Measurements from ENCODE around the gene ASB16.
"Not testable (repeated sequence)": the region's sequence is repeated elsewhere in the genome, so short reads cannot be mapped to it uniquely, and the experiment has no call there.

The ASB16 gene, protein sequence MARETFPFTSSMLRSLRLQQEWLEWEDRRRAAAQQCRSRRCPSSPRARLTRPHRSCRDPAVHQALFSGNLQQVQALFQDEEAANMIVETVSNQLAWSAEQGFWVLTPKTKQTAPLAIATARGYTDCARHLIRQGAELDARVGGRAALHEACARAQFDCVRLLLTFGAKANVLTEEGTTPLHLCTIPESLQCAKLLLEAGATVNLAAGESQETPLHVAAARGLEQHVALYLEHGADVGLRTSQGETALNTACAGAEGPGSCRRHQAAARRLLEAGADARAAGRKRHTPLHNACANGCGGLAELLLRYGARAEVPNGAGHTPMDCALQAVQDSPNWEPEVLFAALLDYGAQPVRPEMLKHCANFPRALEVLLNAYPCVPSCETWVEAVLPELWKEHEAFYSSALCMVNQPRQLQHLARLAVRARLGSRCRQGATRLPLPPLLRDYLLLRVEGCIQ

DNA sequence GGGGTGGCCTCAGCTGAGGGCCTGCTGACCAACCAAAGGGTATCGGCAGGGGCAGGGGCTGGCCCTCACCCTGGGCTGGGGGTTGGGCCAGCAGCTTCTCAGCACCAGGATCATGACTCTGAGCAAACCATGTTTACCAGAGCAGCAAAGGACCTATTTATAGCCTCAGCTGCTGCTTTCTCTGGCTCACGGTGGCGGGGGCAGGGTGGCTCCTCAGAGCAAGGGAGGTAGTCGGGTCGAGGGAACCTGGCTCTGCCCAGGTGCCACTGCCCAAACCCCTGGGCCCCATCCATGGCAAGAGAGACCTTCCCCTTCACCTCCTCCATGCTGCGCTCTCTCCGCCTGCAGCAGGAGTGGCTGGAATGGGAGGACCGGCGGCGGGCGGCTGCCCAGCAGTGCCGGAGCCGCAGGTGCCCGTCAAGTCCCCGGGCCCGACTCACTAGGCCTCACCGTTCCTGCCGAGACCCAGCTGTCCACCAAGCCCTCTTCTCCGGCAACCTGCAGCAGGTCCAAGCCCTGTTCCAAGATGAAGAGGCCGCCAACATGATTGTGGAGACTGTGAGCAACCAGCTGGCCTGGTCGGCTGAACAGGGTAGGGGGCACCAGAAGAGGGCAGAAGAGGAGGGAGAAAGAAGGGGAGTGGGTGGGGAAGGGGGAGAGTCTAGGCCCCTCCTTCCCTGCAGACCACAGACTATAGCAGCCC lies at the start of gene ASB16:
Gene ASB16, plus strand, starts transcription at position 206 of the 703 bp plus-strand sequence. Its CDS starts 86 bp downstream, at position 292.
- Histone ChIP-seq H3K9ac (ENCODE audit: low read length) (peak within 1 kb of the TSS; percentile 11), H3K36me3 (ENCODE audit: control insufficient read depth, insufficient read depth, low read length, severe bottlenecking) (no peaks in the 10 kb centered on the region), H3K9me3 (ENCODE audit: control insufficient read depth, low read length) (no peaks in the 10 kb centered on the region), H3K4me1 (ENCODE audit: control insufficient read depth, insufficient read depth, low read length) (peaks cover 12% of the 10 kb centered on the region), H3K4me3 (ENCODE audit: low read length) (peak within 1 kb of the TSS; percentile 8), H3K27me3 (replicated peaks; ENCODE audit: control insufficient read depth, insufficient read depth, low read length) (no peaks in the 10 kb centered on the region)
- peak; percentile 34 for DNase-seq (ENCODE audit: low read depth)

DNA sequence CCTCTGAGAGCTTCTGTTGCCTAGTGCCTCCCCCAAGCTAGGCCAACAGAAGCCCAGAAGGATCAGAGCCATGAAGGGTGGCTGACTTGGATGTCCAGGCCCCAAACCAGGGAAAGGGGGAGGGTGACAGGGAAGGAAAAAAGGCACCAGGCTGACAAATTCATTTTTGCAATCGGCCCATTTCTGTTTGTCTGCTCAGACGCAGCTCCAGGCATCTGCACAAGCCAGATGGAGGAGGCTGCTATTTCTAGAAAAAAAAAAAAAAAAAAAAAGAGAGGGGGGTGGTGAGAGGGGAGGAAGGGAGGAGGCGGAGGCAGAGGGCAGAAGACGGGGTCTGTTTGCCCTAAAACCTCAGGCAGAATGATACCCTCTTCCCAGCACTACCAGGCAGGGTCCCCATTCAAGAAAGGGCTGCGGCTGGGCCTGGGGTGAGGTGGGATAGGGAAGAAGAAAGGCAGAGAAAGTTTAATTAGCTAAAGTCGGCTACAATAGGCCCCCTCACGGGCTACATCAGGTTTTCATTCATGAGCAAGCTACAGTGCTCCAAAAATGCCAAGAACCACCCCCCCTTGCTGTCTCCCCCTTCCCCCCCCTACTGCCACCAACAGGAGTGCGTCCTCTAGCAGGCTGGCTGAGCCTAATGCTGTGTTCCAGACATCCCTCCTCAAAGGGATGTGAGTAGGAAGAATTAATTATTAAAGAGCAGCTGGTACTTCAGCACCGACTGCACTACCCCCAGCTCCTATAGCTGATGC lies 49.5 kb upstream of the ASB16 start:
- Histone ChIP-seq H3K36me3 (ENCODE audit: control insufficient read depth, insufficient read depth, low read length, severe bottlenecking) (peaks cover 10% of the 10 kb centered on the region), H3K4me3 (ENCODE audit: low read length) (peak overlapping the region; percentile 82), H3K4me1 (ENCODE audit: control insufficient read depth, insufficient read depth, low read length) (peaks cover 18% of the 10 kb centered on the region), H3K9me3 (ENCODE audit: control insufficient read depth, low read length) (no peaks in the 10 kb centered on the region), H3K27me3 (replicated peaks; ENCODE audit: control insufficient read depth, insufficient read depth, low read length) (no peaks in the 10 kb centered on the region), H3K9ac (ENCODE audit: low read length) (no peak overlapping the region)
- no peak for DNase-seq (ENCODE audit: low read depth)

DNA sequence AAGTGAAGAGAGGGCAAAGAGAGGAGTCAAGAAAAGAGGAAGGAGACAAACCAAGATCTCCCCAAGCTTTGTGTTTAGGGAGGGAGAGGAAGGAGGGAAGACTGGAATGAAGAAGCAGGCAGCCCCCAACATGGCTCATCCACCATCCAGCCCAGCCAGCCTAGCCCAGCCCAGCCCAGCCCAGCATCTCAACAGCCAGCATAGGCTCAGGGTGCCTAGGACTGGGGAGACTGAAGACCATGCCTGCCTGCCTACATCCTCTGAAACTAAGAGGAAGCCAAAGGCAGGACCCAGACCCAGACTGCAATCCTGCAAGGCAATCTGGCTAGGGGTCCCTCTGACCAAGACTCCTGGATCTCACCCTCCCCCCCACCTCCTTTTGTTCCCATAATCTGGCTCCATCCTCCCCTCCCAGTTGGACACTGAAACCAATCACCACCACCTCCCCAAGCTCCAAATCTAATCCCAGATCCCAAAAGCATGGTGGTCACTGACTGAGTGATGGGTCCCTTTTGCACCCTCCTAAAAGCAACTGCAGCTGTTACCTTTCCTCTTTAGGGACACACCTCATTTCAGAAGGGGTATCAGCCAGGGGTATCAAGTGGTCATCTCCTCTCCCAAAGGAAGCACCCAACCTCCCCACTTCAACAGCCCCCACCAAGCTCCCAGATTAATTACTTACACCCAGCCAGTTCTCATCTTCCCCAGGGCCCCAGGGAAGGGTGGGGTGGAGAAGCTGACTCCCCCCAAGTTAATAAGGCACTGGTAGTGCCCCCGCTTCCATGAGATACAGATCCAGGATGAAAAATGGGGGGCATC lies 48.3 kb upstream of the ASB16 start:
- Histone ChIP-seq H3K9me3 (ENCODE audit: control insufficient read depth, low read length) (no peaks in the 10 kb centered on the region), H3K27me3 (replicated peaks; ENCODE audit: control insufficient read depth, insufficient read depth, low read length) (no peaks in the 10 kb centered on the region), H3K4me3 (ENCODE audit: low read length) (peak overlapping the region; percentile 82), H3K36me3 (ENCODE audit: control insufficient read depth, insufficient read depth, low read length, severe bottlenecking) (peaks cover 1% of the 10 kb centered on the region), H3K4me1 (ENCODE audit: control insufficient read depth, insufficient read depth, low read length) (peaks cover 18% of the 10 kb centered on the region), H3K9ac (ENCODE audit: low read length) (peak overlapping the region; percentile 92)
- DNase-seq (ENCODE audit: low read depth): no peak

DNA sequence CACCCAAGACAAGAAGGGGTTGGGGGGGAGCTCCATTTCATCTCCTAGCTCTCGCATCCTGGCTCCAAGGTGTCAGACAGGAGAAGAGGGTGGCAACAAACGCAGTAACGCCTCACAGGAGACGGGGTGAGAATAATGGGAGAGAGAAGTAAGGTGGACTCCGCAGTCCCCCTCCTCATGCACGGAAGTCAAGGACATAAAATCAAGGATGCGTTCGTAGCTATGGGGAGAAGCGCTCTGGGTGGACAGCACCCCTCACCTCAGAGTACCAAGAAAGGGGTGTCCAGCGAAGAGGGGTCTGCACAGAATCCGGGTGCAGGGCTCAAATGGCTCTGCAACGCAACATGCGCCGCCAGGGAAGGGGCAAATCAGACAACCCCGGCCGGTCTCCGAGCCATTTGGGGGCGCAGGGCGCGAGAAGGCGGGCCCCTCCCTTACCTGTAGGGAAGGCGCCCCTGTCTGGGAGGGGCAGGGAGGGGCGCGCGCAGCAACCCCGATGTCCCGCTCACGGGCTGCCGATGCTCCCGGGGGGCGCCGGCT lies 47.6 kb upstream of the ASB16 start:
- peak overlapping the region; percentile 82 for H3K4me3 ChIP-seq (ENCODE audit: low read length)
- peaks cover 18% of the 10 kb centered on the region for H3K4me1 ChIP-seq (ENCODE audit: control insufficient read depth, insufficient read depth, low read length)
- no peaks in the 10 kb centered on the region for H3K27me3 ChIP-seq (replicated peaks; ENCODE audit: control insufficient read depth, insufficient read depth, low read length)
- no peak for DNase-seq (ENCODE audit: low read depth)
- H3K9ac ChIP-seq (ENCODE audit: low read length): peak overlapping the region; percentile 92
- no peaks in the 10 kb centered on the region for H3K36me3 ChIP-seq (ENCODE audit: control insufficient read depth, insufficient read depth, low read length, severe bottlenecking)
- H3K9me3 ChIP-seq (ENCODE audit: control insufficient read depth, low read length): no peaks in the 10 kb centered on the region

DNA sequence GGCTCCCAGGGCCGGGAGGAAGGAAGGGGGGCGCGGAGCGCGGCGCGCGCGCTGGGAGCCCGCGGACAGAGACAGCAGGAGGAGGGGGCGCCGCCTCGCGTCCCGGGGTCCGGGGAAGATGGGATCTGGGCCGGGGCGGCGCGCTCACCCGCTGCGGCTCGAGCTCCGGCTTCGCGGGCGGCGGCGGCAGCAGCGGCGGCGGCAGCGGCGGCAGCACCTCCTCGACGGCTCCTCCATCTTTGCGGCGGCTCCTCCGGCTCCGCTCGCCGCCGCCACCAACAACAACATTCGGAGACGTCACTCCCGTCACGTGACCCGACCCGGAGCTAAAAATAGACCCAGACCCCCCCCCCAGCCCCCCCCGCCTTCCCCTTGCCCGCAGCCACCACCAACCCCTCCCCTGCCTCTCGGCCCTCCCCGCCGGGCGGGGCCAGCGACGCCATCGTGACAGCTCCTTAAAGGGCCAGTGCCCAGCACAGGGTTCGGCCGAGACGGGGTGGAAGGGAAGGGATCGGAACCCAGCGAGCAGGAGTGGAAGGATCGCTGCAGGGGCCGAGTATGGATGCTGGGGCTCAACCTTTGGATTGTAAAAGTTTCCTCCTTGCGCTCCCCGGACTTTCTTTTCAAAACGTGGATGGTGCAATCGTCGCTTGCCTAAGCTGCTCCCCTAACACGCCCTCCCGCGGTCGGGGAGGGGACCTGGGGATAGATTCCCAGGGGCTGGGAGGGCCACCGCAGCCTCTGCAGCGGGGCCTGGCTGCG lies 47.0 kb upstream of the ASB16 start, which contains the start of gene HDAC5:
Gene HDAC5, minus strand, starts transcription at position 286 of the 762 bp plus-strand sequence. CDS start 6,126 bp downstream, outside the sequence.
- Histone ChIP-seq H3K27me3 (replicated peaks; ENCODE audit: control insufficient read depth, insufficient read depth, low read length) (no peaks in the 10 kb centered on the region), H3K9ac (ENCODE audit: low read length) (peak within 1 kb of the TSS; percentile 96), H3K4me1 (ENCODE audit: control insufficient read depth, insufficient read depth, low read length) (peaks cover 18% of the 10 kb centered on the region), H3K36me3 (ENCODE audit: control insufficient read depth, insufficient read depth, low read length, severe bottlenecking) (no peaks in the 10 kb centered on the region), H3K4me3 (ENCODE audit: low read length) (peak within 1 kb of the TSS; percentile 82), H3K9me3 (ENCODE audit: control insufficient read depth, low read length) (no peaks in the 10 kb centered on the region)
- peak; percentile 97 for DNase-seq (ENCODE audit: low read depth)

DNA sequence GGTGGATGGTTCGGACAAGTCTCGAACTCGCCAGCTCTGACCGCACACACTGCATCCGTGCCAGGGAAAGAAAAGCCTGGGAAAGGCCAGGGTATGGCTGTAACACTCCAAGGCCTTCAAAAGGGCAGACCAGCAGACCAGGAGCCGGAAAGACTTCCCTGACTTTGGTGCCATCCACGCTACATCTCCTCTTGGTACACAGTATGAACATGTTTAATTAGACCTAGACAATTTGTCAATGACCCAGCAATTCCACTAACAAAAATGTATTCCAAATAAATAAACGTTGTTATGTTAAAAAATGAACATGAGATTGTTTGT lies 46.4 kb upstream of the ASB16 start:
- H3K4me1 ChIP-seq (ENCODE audit: control insufficient read depth, insufficient read depth, low read length): peaks cover 18% of the 10 kb centered on the region
- peak overlapping the region; percentile 82 for H3K4me3 ChIP-seq (ENCODE audit: low read length)

DNA sequence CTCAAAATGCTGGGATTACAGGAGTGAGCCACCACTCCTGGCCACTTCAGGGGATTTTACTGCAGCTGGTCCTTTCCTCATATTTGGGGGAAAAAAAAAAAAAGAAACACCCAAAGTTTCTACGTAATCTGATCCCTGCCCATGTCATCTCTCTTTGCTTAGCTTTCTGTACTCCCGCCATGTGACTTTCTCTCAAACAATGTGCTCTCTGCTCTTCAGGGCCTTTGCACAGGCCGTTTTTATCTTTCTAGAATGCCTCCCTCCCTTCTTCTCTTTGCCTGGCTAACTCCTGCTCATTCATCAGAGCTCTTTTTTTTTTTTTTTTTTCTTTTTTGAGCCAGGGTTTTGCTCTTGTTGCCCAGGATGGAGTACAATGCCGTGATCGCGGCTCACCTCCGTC lies 42.1 kb upstream of the ASB16 start:
- no peaks in the 10 kb centered on the region for H3K27me3 ChIP-seq (replicated peaks; ENCODE audit: control insufficient read depth, insufficient read depth, low read length)
- no peak for DNase-seq (ENCODE audit: low read depth)
- no peak overlapping the region for H3K9ac ChIP-seq (ENCODE audit: low read length)
- H3K4me1 ChIP-seq (ENCODE audit: control insufficient read depth, insufficient read depth, low read length): peaks cover 10% of the 10 kb centered on the region
- no peaks in the 10 kb centered on the region for H3K36me3 ChIP-seq (ENCODE audit: control insufficient read depth, insufficient read depth, low read length, severe bottlenecking)
- no peak overlapping the region for H3K4me3 ChIP-seq (ENCODE audit: low read length)
- no peaks in the 10 kb centered on the region for H3K9me3 ChIP-seq (ENCODE audit: control insufficient read depth, low read length)

More for the DNA sequence above, 46.4 kb upstream of the ASB16 start:
- Histone ChIP-seq H3K9ac (ENCODE audit: low read length) (peak overlapping the region; percentile 96), H3K27me3 (replicated peaks; ENCODE audit: control insufficient read depth, insufficient read depth, low read length) (no peaks in the 10 kb centered on the region), H3K9me3 (ENCODE audit: control insufficient read depth, low read length) (no peaks in the 10 kb centered on the region), H3K36me3 (ENCODE audit: control insufficient read depth, insufficient read depth, low read length, severe bottlenecking) (no peaks in the 10 kb centered on the region)
- DNase-seq (ENCODE audit: low read depth): no peak

DNA sequence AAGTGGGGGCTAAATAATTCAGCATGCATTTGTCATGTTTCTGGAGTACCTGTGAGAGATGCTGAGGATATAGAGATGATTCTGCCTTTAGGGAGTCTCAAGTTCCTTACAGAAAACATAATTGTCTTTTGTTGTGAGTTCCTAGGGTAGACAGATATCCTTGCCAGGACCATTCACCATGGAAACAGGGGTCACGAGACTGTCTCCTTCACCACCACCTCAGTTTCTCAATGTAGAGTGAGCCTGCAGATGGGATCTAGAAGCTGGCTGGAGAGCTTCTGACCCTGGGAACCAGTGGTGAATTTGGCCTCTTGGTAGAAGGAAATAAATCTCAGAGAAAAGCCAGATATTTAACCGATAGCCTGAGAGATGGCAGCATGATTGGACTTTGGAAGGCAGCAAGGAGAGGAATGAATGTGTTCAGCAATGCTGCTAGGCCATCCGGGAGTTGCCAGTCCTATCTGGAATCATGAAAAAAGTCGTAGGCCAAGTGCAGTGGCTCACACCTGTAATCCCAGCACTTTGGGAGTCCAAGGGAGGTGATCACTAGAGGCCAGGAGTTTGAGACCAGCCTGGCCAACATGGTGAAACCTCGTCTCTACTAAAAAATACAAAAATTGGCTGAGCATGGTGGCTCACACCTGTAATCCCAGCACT lies 39.7 kb upstream of the ASB16 start:
- Histone ChIP-seq H3K36me3 (ENCODE audit: control insufficient read depth, insufficient read depth, low read length, severe bottlenecking) (no peaks in the 10 kb centered on the region), H3K27me3 (replicated peaks; ENCODE audit: control insufficient read depth, insufficient read depth, low read length) (no peaks in the 10 kb centered on the region), H3K4me1 (ENCODE audit: control insufficient read depth, insufficient read depth, low read length) (peaks cover 5% of the 10 kb centered on the region), H3K9ac (ENCODE audit: low read length) (no peak overlapping the region), H3K9me3 (ENCODE audit: control insufficient read depth, low read length) (no peaks in the 10 kb centered on the region), H3K4me3 (ENCODE audit: low read length) (no peak overlapping the region)
- DNase-seq (ENCODE audit: low read depth): no peak

DNA sequence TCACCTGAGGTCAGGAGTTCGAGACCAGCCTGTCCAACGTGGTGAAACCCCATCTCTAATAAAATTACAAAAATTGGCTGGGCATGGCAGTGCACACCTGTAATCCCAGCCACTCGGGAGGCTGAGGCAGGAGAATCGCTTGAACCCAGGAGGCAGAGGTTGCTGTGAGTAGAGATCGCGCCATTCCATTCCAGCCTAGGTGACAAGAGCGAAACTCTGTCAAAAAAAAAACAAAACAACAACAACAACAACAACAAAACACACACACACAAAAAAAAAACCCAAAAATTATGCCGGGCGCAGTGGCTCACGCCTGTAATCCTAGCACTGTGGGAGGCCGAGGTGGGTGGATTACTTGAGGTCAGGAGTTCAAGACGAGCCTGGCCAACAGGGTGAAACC lies 39.1 kb upstream of the ASB16 start:
- H3K9ac ChIP-seq (ENCODE audit: low read length); H3K9me3 ChIP-seq (ENCODE audit: control insufficient read depth, low read length); H3K27me3 ChIP-seq (replicated peaks; ENCODE audit: control insufficient read depth, insufficient read depth, low read length); H3K36me3 ChIP-seq (ENCODE audit: control insufficient read depth, insufficient read depth, low read length, severe bottlenecking); DNase-seq (ENCODE audit: low read depth); H3K4me1 ChIP-seq (ENCODE audit: control insufficient read depth, insufficient read depth, low read length); H3K4me3 ChIP-seq (ENCODE audit: low read length): not testable (repeated sequence)

Data from adipocyte (in vitro differentiated cells).